HepG2 (cell line): Measurements from ENCODE around the gene TEX28.
"Not testable (repeated sequence)": the region's sequence is repeated elsewhere in the genome, so short reads cannot be mapped to it uniquely, and the experiment has no call there.

Experiments used
- GFI1 ChIP-seq: sonication (generic); formaldehyde crosslinking; IDR thresholded peaks from 2 replicates; pipeline ENCODE4 v1.5.0; 2020; ENCODE audit warnings: missing genetic modification reagents, mild to moderate bottlenecking, borderline replicate concordance
- RFX5 ChIP-seq: IDR thresholded peaks from 2 replicates; pipeline ENCODE4 v1.6.1; 2011; ENCODE audit warnings: low read depth, low read length, improper control_type of control experiment
- TF ChIP-seq, protein P1 (sequence below): sonication (generic); formaldehyde crosslinking; IDR thresholded peaks from 2 replicates; pipeline ENCODE4 v1.4.0; 2020; ENCODE audit warnings: missing genetic modification reagents

GRCh38 chrX:154286406-154286805 is 8.5 kb downstream of the TEX28 start:
- not testable (repeated sequence) for TF ChIP-seq RFX5, GFI1
- TF ChIP-seq, protein P1, sequence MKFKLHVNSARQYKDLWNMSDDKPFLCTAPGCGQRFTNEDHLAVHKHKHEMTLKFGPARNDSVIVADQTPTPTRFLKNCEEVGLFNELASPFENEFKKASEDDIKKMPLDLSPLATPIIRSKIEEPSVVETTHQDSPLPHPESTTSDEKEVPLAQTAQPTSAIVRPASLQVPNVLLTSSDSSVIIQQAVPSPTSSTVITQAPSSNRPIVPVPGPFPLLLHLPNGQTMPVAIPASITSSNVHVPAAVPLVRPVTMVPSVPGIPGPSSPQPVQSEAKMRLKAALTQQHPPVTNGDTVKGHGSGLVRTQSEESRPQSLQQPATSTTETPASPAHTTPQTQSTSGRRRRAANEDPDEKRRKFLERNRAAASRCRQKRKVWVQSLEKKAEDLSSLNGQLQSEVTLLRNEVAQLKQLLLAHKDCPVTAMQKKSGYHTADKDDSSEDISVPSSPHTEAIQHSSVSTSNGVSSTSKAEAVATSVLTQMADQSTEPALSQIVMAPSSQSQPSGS (CRISPR knock-in tag), result not testable (repeated sequence)
